Retina (tissue), 1 donor: ENCODE measurements around the gene HSF5.

ENCODE experiments used
- DNase-seq: peaks from one replicate; pipeline ENCODE4 v3.0.0-alpha.2; 2016

Gene HSF5

GRCh38 chr17:58382108-58382871 lies 105.9 kb downstream of the HSF5 start:
- no peak for DNase-seq

GRCh38 chr17:58381124-58382035 lies 106.8 kb downstream of the HSF5 start:
- no peak for DNase-seq

- DNase-seq: no peak
Measured at GRCh38 chr17:58380207-58381123, 107.7 kb downstream of the HSF5 start.

GRCh38 chr17:58379511-58379824 lies 108.7 kb downstream of the HSF5 start:
- DNase-seq: no peak

GRCh38 chr17:58378733-58379510 lies 109.3 kb downstream of the HSF5 start:
- DNase-seq: no peak

- DNase-seq: no peak
Measured at GRCh38 chr17:58377661-58378060, 110.5 kb downstream of the HSF5 start.

GRCh38 chr17:58377093-58377601 lies 111.1 kb downstream of the HSF5 start:
- DNase-seq: no peak

GRCh38 chr17:58376472-58377000 lies 111.7 kb downstream of the HSF5 start:
- no peak for DNase-seq

GRCh38 chr17:58375811-58376210 lies 112.4 kb downstream of the HSF5 start:
- DNase-seq: no peak

GRCh38 chr17:58375256-58375655 lies 113.0 kb downstream of the HSF5 start:
- DNase-seq: no peak

- no peak for DNase-seq
Measured at GRCh38 chr17:58373923-58374322, 114.3 kb downstream of the HSF5 start.

- DNase-seq: no peak
Measured at GRCh38 chr17:58373003-58373402, 115.2 kb downstream of the HSF5 start.

- no peak for DNase-seq
Measured at GRCh38 chr17:58371300-58371950, 116.8 kb downstream of the HSF5 start.

- DNase-seq: no peak
Measured at GRCh38 chr17:58370716-58371115, 117.5 kb downstream of the HSF5 start.

- DNase-seq: no peak
Measured at GRCh38 chr17:58370309-58370708, 117.9 kb downstream of the HSF5 start.
